Stimulated activated CD8-positive, alpha-beta memory T cell treated with anti-CD3 and anti-CD28 coated beads, Interleukin-7, amount 100 ng/mL, for 48 hours (primary cell): ENCODE results near the gene R3HDM2.

Experiments
- DNase-seq, 2 donors: peaks; one replicate each; pipeline ENCODE4 v3.0.0-alpha.2; 2020; ENCODE audit warnings: low read depth in 1 of 2; ENCODE audit errors: extremely low read depth in 1 of 2

R3HDM2 gene

DNA sequence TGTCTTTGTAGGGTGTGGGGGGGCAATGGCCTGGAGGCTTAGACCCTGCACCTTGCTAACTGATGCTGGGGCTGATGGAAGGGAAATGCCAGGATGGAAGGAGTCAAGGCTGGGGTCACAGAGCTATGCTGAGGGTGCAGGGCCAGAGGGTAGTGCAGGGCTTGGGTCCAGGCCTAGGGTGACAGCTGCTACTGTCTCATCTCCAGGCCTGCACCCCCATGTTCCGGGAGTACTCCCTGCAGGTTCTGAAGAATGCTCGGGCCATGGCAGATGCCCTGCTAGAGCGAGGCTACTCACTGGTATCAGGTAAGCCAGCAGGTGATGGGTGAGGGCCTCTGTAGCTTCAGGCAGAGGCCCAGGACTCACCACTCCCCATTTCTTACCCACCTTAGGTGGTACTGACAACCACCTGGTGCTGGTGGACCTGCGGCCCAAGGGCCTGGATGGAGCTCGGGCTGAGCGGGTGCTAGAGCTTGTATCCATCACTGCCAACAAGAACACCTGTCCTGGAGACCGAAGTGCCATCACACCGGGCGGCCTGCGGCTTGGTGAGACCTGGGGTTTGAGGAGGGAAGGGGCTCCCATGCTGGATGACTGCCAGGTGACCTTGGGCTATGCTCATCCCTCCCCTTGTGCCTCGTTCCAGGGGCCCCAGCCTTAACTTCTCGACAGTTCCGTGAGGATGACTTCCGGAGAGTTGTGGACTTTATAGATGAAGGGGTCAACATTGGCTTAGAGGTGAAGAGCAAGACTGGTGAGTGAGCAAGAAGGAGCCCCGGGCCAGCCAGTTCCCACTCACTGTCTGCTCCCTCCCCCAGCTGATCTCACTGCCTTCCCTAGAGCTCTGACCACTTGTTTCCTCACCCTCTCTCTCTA is 197.2 kb downstream of the R3HDM2 start:
- no peak for DNase-seq

- no peak for DNase-seq
These were observed 198.6 kb downstream of the R3HDM2 start for GRCh38 chr12:57232156-57232756.

DNA sequence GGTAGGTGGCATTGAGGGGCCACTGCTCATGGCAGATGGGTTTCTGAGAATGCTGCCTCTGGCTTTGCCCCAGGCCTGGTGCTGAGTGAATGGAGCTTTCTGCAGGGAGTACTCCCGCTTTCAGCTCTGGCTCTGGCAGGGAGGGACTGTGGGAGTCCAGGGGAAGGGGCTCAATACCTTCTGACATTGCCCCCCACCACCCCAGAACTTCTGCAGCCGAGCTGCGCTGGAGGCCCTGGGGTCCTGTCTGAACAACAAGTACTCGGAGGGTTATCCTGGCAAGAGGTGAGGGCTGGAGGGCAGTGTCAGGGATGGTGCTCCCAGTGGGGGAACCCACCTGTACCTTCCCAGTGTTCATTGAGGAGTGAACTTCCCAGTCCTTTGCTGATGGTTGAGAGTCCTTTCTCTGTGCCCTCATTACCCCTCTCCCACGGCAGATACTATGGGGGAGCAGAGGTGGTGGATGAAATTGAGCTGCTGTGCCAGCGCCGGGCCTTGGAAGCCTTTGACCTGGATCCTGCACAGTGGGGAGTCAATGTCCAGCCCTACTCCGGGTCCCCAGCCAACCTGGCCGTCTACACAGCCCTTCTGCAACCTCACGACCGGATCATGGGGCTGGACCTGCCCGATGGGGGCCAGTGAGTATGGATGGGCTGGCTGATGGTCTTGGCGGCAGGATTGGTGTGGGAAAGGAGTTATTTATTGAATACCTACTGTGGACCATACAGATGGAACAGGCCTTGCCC is 199.4 kb downstream of the R3HDM2 start:
- no peak for DNase-seq

- DNase-seq, result no peak
These were observed 200.3 kb downstream of the R3HDM2 start for GRCh38 chr12:57230381-57231155.

GRCh38 chr12:57229634-57230380 is 201.0 kb downstream of the R3HDM2 start, which contains the start of gene SHMT2:
Gene SHMT2, plus strand, starts transcription at chr12:57229711. Its CDS starts 68 bp downstream, at chr12:57229779.
- peak; percentile 80 to 95 for DNase-seq

DNA sequence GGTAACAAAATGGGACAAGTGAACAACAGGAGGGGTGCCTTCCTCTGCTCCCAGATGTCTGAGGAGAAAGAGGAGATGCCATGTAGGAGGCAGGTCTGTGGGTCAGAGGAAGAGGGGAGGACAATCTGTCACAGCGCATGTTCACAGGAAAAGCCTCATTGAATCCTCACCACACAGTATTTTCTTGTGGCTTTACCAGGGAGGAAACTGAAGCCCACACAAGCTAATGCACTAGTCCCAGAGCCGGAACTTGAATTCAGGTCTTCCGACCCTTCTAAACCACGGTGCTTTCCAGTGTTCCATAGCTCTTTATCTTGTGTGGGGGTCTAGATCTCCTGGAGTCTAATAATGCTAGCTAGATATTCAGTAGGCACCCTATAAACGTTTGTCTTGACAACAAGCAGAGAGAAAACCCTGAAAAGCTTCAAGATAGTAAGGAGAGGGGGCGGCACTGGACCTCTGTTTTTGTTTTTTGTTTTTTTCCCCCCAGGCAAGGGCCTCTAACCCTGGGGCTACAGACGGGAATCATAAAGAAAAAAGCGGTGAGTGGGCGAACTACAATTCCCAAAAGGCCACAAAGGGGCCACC is 201.7 kb downstream of the R3HDM2 start:
- DNase-seq, result no peak

DNA sequence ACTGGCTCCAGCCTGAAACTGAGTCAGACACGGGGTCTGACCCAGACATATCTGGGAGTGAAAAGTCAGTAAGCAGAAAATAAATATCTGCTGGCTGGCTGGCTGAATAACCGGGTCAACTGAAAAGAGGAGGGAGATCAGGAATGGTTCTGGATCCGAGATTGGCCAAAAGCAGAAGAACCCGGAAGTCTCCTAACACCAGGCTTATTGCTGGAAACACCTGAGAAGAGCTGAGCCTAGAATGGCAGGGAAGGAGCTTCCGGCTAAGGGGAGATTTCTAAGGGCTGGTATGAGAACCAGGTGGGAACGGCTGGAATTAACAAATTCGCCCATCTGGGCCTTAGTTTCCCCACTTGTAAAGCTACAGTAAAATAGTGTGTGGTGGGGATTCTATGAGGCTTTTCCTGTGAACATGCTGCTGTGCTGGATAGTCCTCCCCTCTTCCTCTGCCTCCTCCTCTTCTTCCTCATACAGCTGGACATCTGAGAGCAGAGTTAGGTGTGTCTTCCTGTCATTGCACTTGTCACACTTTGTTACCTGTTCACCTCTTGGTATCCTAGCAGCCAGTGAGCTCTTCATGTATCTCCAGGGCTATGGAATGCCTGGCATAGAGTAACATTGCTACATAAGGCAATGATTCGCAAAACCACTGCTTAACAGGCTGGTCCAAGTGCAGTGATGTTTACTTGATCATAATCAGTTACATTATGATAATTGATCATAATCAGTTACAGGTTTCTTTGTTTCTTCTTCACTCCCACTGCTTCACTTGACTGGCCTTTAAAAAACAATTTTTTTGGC is 203.3 kb downstream of the R3HDM2 start:
- DNase-seq, result no peak

GRCh38 chr12:57226588-57227314 is 204.1 kb downstream of the R3HDM2 start:
- no peak for DNase-seq

- no peak for DNase-seq
These were observed 205.1 kb downstream of the R3HDM2 start for GRCh38 chr12:57225680-57226210.

DNA sequence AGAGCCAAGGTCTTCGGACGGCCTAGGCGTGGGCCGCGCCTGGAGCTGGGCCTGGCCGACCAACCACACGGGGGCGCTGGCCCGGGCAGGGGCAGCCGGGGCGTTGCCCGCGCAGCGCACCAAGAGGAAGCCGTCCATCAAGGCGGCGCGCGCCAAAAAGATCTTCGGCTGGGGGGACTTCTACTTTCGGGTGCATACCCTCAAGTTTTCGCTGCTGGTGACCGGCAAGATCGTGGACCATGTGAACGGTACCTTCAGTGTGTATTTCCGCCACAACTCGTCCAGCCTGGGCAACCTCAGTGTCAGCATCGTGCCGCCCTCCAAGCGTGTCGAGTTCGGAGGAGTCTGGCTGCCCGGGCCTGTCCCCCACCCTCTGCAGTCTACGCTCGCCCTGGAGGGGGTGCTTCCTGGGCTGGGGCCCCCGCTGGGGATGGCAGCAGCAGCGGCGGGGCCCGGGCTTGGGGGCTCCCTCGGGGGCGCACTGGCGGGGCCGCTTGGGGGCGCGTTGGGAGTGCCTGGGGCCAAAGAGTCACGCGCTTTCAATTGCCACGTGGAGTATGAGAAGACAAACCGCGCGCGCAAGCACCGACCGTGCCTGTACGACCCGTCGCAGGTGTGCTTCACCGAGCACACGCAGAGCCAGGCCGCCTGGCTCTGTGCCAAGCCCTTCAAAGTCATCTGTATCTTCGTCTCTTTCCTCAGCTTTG is 205.7 kb downstream of the R3HDM2 start:
- DNase-seq, result no peak

GRCh38 chr12:57224278-57224972 is 206.4 kb downstream of the R3HDM2 start:
- no peak for DNase-seq

DNA sequence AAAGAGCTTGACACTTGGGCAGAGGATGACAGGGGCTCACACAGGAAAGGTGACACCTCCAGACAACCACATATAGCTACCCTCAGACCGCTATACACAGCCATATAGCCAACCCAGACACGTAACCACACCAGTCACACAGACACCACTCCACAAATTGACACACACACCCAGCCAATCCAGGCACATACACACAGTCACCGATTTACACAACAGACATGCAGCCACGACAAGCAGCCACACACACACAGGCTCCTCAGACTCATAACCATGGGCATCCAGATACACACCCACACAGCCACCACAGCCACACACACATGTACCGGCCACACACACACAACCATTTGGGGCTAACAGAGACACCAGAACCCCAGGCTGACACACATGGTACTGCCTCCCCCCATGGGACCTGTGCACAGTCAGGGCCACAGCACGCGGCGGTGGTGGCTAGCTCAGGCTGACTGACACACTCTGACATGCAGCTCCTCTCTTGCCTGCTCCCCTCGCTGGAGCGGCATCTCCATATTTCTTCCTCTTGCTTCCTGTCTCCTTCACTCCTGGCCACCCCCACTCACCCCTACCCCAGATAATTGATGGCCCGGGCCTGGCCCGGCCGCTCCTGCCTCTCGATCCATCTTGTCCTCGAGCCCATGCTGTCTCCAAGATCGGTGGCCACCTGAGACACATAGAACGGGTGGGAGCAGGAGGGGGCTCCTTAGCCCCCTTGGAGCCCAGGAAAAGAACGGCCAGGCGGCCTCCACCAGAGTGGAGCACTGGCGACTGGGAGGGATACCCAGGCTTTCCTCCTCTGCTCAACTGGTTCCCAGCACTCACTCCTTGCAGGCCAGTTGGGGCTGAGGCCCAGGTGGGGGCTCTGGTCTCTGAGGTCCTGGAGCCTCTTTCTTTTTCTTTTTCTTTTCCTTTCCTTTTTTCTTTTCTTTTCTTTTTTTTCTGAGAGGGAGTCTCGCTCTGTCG is 207.4 kb downstream of the R3HDM2 start:
- no peak for DNase-seq

- DNase-seq, result no peak
These were observed 208.3 kb downstream of the R3HDM2 start for GRCh38 chr12:57222286-57223190.

- no peak for DNase-seq
These were observed 209.5 kb downstream of the R3HDM2 start for GRCh38 chr12:57221169-57221917.
